Stomach (tissue), 9 donors: ENCODE measurements around the gene EFCAB5. TPM values are rescaled to one million over a fixed set of nuclear protein-coding genes. Genes with fewer than 3 reads are reported as not detected.

Experiments used
- DNase-seq, 2 donors: peaks; one replicate each; pipeline versions ENCODE4 v3.0.0 to v3.0.0-alpha.2; 2013 to 2019
- H3K27ac ChIP-seq, 5 donors: fragments of 200-600 bp in 4 of 5; sonication (generic) in 4 of 5; one replicate each; pipeline ENCODE4 v1.5.1; 2013 to 2019; ENCODE audit warnings: mild to moderate bottlenecking in 1 of 5, moderate library complexity in 1 of 5
- H3K27me3 ChIP-seq, 3 donors: fragments of 200-600 bp; sonication (generic); one replicate each; pipeline ENCODE4 v1.5.1; 2017 to 2019; ENCODE audit warnings: mixed run types in 1 of 3
- H3K36me3 ChIP-seq, 4 donors: fragments of 200-600 bp; sonication (generic); 1 replicate in 3 of 4; 2 replicates in 1 of 4; pipeline ENCODE4 v1.5.1; 2016 to 2019
- H3K4me1 ChIP-seq, 4 donors: fragments of 200-600 bp; sonication (generic); one replicate each; pipeline ENCODE4 v1.5.1; 2016 to 2019
- H3K4me3 ChIP-seq, 4 donors: fragments of 200-600 bp; sonication (generic) in 3 of 4; one replicate each; pipeline ENCODE4 v1.5.1; 2016 to 2019; ENCODE audit warnings: mild to moderate bottlenecking in 1 of 4
- H3K9me3 ChIP-seq, 4 donors: fragments of 200-600 bp; sonication (generic); one replicate each; pipeline ENCODE4 v1.5.1; 2016 to 2019
- CTCF ChIP-seq, 7 experiments: fragments of 450-650 bp in 4 of 7; fragments of 200-600 bp in 3 of 7; sonication (generic) in 3 of 7; IDR thresholded peaks; one replicate each; pipeline ENCODE4 v1.5.1; 2016 to 2019; ENCODE audit warnings: antibody characterized with exemption in 7 of 7, control low read depth in 2 of 7, mild to moderate bottlenecking in 1 of 7
- EP300 ChIP-seq: sonication (generic); formaldehyde crosslinking; IDR thresholded peaks from one replicate; pipeline ENCODE4 v1.6.1; 2017; ENCODE audit warnings: antibody characterized with exemption
- POLR2A ChIP-seq, 4 donors: fragments of 450-650 bp; IDR thresholded peaks; one replicate each; pipeline ENCODE4 v1.6.1; 2016; ENCODE audit warnings: antibody characterized with exemption in 4 of 4, control low read depth in 2 of 4, mild to moderate bottlenecking in 1 of 4, moderate library complexity in 1 of 4
- POLR2AphosphoS5 ChIP-seq, 3 donors: sonication (generic); formaldehyde crosslinking; IDR thresholded peaks; one replicate each; pipeline ENCODE4 v1.6.1; 2016; ENCODE audit warnings: antibody characterized with exemption in 3 of 3
- WGBS, 5 donors: extraction: QIAGEN DNeasy Blood & Tissue Kit in 3 of 5; methylation state at CpG; one replicate each; pipeline versions ENCODE4 v1.1.5 to v1.1.7; 2013 to 2018; 5-methylcytosine and 5-hydroxymethylcytosine counted together
- intact Hi-C: fragments of 100-400 bp; cut with DNase I; formaldehyde crosslinking; loops from one replicate; pipeline ENCODE4 v1.15.1; 2023; ENCODE audit warnings: low total_unique reads
- polyA plus RNA-seq, 3 donors: library from polyadenylated mRNA; stranded (reverse); fragments of 200-250 nt; gene quantifications; one replicate each; pipeline ENCODE4 v1.2.3, GENCODE V29; 2013
- total RNA-seq, 5 donors: library from RNA; depleted of rRNA; stranded (reverse); fragments of >200 nt; gene quantifications; one replicate each; pipeline versions ENCODE4 v1.1.0 to v1.2.3, GENCODE V29; 2014 to 2016
- donor health status: healthy with polysubstance abuse.
- donor health status: Bipolar disorder and iron deficiency.
- donor health status: healthy.

EFCAB5 gene
- total and polyA plus RNA-seq, 8 donors: 0.05 to 2.8 (median 1.4) TPM; not detected in 4

GRCh38 chr17:30064738-30065137 lies 123.3 kb downstream of the EFCAB5 start:
- H3K9me3 ChIP-seq: peaks cover 3 to 33% (median 30%) of the 10 kb centered on the region in 4 donors
- no peak overlapping the region for H3K4me3 ChIP-seq
- DNase-seq: no peak
- intact Hi-C loops: no loop called here
- WGBS, 5 donors: 47 to 71% (median 54%) methylated on average over 1 of the region's 1 CpG
- no peak overlapping the region for H3K27ac ChIP-seq
- TF ChIP-seq EP300: no peak
- TF ChIP-seq POLR2AphosphoS5 (IDR thresholded peaks at IDR 0.05): no peak
- no peak for TF ChIP-seq POLR2A (IDR thresholded peaks at IDR 0.05)
- no peak for TF ChIP-seq CTCF (IDR thresholded peaks at IDR 0.05)
- no peaks in the 10 kb centered on the region for H3K4me1 ChIP-seq
- no peaks in the 10 kb centered on the region for H3K36me3 ChIP-seq
- H3K27me3 ChIP-seq: peaks cover 0 to 5% (median 5%) of the 10 kb centered on the region in 3 donors

- no peaks in the 10 kb centered on the region for H3K27me3 ChIP-seq
Observed at GRCh38 chr17:30068465-30068864, 127.0 kb downstream of the EFCAB5 start.

GRCh38 chr17:30074254-30074653 lies 132.8 kb downstream of the EFCAB5 start:
- Histone ChIP-seq H3K4me1 (no peaks in the 10 kb centered on the region), H3K36me3 (no peaks in the 10 kb centered on the region), H3K27me3 (peaks cover 0 to 3% (median 0%) of the 10 kb centered on the region in 3 donors), H3K27ac (no peak overlapping the region), H3K9me3 (no peaks in the 10 kb centered on the region), H3K4me3 (no peak overlapping the region)
- WGBS, 5 donors: 64 to 90% (median 84%) methylated on average over 2 of the region's 2 CpGs
- DNase-seq: no peak
- TF ChIP-seq EP300: no peak
- no peak for TF ChIP-seq CTCF (IDR thresholded peaks at IDR 0.05)
- TF ChIP-seq POLR2A (IDR thresholded peaks at IDR 0.05): no peak
- no peak for TF ChIP-seq POLR2AphosphoS5 (IDR thresholded peaks at IDR 0.05)
- intact Hi-C loops: no loop called here

More at GRCh38 chr17:30068465-30068864, 127.0 kb downstream of the EFCAB5 start:
- TF ChIP-seq EP300 (no peak), POLR2AphosphoS5 (IDR thresholded peaks at IDR 0.05) (no peak), POLR2A (IDR thresholded peaks at IDR 0.05) (no peak), CTCF (IDR thresholded peaks at IDR 0.05) (no peak)
- H3K27ac ChIP-seq: no peak overlapping the region
- no peak for DNase-seq
- 93 to 96% (median 95%) methylated on average over 13 to 16 of the region's 16 CpGs for WGBS, 5 donors
- intact Hi-C loops: no loop called here
- peaks cover 3 to 29% (median 27%) of the 10 kb centered on the region in 4 donors for H3K9me3 ChIP-seq
- H3K4me1 ChIP-seq: no peaks in the 10 kb centered on the region
- no peaks in the 10 kb centered on the region for H3K36me3 ChIP-seq
- no peak overlapping the region for H3K4me3 ChIP-seq

DNA sequence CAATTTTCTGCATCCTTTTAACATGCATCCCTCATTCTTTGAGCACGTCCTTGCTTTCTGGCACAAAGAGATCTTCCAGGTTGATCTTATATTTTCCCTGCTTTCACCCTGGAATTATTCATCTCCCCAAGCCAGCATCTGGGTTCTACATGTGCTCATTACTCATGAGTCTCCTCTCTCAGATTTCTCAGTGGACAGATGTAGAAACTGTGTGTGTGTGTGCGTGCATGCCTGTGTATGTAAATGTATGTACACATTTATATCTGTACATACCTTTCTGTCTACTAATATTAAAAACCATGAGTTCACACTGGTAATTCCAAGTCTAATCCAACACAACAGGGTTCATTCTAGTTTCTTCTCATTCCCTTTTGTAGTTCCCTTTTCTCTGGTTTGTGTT lies 133.3 kb downstream of the EFCAB5 start:
- Histone ChIP-seq H3K27me3 (peaks cover 0 to 3% (median 0%) of the 10 kb centered on the region in 3 donors), H3K36me3 (no peaks in the 10 kb centered on the region), H3K9me3 (no peaks in the 10 kb centered on the region), H3K4me1 (no peaks in the 10 kb centered on the region), H3K4me3 (no peak overlapping the region), H3K27ac (no peak overlapping the region)
- DNase-seq: no peak
- intact Hi-C loops: no loop called here
- 76 to 90% (median 87%) methylated on average over 2 of the region's 2 CpGs for WGBS, 5 donors
- TF ChIP-seq POLR2A (IDR thresholded peaks at IDR 0.05): no peak
- no peak for TF ChIP-seq CTCF (IDR thresholded peaks at IDR 0.05)
- no peak for TF ChIP-seq EP300
- TF ChIP-seq POLR2AphosphoS5 (IDR thresholded peaks at IDR 0.05): no peak
